HG03565 (cell line): ENCODE measurements around the gene RANBP2.
"Not testable (repeated sequence)": the region's sequence is repeated elsewhere in the genome, so short reads cannot be mapped to it uniquely, and the experiment has no call there.

Experiments used
- ATAC-seq: cut with Tn5 transposase; IDR thresholded peaks from one replicate; pipeline ENCODE4 v1.9.1; 2021; ENCODE audit warnings: mild to moderate bottlenecking, moderate library complexity; ENCODE audit not compliant: unreplicated experiment

The RANBP2 gene

GRCh38 chr2:108767859-108768258, 48.6 kb downstream of the RANBP2 start:
- not testable (repeated sequence) for ATAC-seq

- peak; percentile 88 for ATAC-seq
Observed at GRCh38 chr2:108776475-108776874, 57.2 kb downstream of the RANBP2 start.

GRCh38 chr2:108778857-108779256, 59.6 kb downstream of the RANBP2 start:
- no peak for ATAC-seq

- ATAC-seq, result no peak
Observed at GRCh38 chr2:108786008-108786353, 66.7 kb downstream of the RANBP2 start.

- ATAC-seq, result peak; percentile 92
Observed at GRCh38 chr2:108786354-108787215, 67.3 kb downstream of the RANBP2 start, which contains the start of gene CCDC138. Gene CCDC138, plus strand, starts transcription at chr2:108786771. Its CDS starts 52 bp downstream, at chr2:108786823.

GRCh38 chr2:108787216-108787541, 67.9 kb downstream of the RANBP2 start:
- ATAC-seq, result no peak

GRCh38 chr2:108803045-108803736, 83.9 kb downstream of the RANBP2 start:
- ATAC-seq, result no peak

GRCh38 chr2:108805032-108805431, 85.8 kb downstream of the RANBP2 start:
- no peak for ATAC-seq

- no peak for ATAC-seq
Observed at GRCh38 chr2:108805782-108806181, 86.5 kb downstream of the RANBP2 start.

- ATAC-seq, result no peak
Observed at GRCh38 chr2:108806371-108807113, 87.3 kb downstream of the RANBP2 start.

GRCh38 chr2:108809936-108810335, 90.7 kb downstream of the RANBP2 start:
- no peak for ATAC-seq

- no peak for ATAC-seq
Observed at GRCh38 chr2:108810993-108811957, 92.0 kb downstream of the RANBP2 start.

GRCh38 chr2:108813732-108814131, 94.5 kb downstream of the RANBP2 start:
- ATAC-seq, result no peak

- no peak for ATAC-seq
Observed at GRCh38 chr2:108820482-108820881, 101.2 kb downstream of the RANBP2 start.

GRCh38 chr2:108823286-108823685, 104.0 kb downstream of the RANBP2 start:
- ATAC-seq, result no peak

- no peak for ATAC-seq
Observed at GRCh38 chr2:108824316-108825070, 105.2 kb downstream of the RANBP2 start.

GRCh38 chr2:108825254-108825653, 106.0 kb downstream of the RANBP2 start:
- ATAC-seq, result no peak

GRCh38 chr2:108825736-108826135, 106.5 kb downstream of the RANBP2 start:
- no peak for ATAC-seq

- no peak for ATAC-seq
Observed at GRCh38 chr2:108829578-108830310, 110.5 kb downstream of the RANBP2 start.
